HG02973 (cell line): ENCODE results near the gene CMIP.

ENCODE experiments used
- ATAC-seq: cut with Tn5 transposase; IDR thresholded peaks from one replicate; pipeline ENCODE4 v1.9.1; 2021; ENCODE audit warnings: moderate library complexity; ENCODE audit not compliant: unreplicated experiment

Gene CMIP

DNA sequence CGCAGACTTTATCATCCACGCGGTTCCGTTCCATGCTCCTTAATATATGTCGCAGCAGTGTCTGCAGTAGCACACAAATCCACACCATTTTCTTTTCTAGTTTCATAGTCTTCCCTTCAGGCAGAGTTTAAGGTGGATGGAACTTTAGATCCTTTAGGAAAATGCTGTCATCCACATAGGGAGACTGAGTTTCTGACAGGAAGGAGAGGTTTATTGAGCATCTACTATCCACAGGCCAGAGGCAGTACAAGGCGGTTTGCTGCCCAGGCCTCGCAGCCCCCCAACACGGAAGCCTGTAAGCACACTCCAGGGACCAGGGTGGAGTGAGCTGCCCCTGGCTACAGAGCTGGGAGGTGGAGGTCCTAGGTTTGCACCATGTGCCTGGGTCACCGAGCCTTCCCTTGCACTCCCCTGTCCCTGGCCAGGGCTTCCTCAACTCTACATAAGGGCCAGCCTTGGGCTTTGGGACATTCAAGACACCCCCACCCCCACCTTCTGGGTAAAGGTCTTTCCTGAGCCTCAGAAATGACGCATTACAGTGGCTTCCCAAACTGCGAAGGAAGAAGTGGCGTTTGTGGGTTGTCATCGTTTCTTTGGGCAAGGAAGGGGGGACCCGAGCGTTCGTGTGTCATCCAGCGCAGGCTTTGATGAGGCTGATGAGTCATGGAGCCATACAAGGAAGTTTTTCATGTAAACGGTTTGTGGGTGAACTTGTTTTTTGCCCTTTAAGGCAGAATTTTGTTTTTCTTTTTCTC, 188.0 kb downstream of the CMIP start:
- ATAC-seq = no peak

DNA sequence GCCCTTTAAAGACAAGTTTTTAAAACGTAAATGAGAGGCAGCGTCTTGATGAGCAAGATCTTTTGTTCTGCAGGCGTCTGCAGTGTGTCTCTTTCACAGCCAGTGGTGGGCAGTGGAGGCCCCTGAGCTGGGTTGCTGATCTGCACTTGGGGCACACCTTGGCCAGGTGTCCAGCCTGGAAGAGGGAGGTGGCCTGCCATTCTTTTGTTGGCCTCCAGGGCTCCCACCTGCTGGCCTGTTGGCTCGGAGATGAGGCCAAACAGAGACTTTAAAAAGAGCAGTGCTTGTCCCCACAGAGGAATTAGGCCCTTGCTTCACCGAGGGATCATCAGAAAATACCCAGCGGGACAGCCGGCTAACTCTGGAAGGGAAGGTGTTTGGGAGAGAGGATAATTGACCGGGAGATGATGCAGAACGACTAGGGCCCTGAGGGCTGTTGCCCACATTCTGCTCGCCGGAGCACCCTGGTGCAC, 188.6 kb downstream of the CMIP start:
- ATAC-seq = no peak

DNA sequence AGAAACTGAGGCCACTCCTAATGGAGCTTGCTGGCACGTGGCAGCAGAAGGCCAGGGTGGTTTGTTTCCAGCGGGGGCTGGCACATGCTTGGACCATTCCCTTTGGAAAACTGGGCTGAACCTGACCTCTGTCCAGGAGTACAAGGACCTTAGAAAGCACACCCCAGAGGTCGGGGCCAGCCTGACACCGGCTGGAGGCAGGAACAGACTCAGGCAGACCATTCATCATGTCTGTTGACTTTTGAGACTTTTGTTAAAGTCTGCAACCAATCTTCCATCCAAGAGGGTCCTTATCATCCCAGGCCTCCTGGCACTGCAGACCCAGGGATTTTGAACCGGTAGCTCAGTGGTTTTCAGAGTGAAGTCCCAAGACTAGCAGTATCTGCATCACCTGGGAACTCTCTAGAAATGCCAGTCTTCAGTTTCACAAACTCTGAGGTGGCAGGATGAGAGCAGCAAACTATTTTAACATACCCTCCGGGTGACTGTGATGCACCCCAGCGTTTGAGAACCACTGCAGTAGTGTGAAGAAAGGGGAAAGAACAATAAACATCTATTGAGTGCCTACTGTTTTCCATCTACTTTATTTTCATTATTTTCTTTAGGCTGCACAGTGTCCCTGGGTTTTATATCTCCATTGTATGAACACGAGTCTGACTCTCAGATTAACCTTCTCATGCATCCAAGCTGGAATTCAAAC, 189.2 kb downstream of the CMIP start:
- no peak for ATAC-seq

DNA sequence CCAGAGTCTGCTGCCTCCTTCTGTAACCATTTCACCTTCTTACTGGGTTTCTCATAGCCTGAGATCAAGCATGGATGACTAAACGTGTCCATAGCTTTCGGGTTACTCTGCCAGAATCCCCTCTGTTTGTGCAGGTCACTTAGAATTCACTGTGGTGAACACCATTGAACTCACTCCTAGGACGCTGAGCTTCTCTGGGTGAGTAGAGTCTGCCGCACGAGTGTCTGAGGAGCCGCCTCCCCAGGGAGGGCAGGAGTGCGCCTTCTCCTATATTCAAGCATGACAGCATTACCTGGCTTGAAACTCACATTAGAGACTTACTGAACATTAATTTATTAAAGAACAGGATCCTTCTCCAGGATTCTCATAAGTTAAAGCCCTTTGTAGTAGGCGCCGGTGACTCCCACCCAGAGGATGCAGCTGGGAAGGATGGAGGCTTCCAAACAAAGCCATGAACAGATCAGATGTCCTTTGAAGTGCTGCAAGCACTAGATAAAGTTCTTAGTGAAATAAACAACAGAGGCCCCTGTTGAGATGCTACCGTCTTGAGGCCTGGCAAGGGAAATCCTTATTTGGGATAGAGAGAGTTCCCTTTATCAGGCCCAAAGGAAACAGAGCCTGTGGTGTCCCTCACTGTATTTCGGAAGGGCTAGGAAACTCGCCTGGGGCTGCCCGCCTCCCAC, 189.9 kb downstream of the CMIP start:
- ATAC-seq = no peak

DNA sequence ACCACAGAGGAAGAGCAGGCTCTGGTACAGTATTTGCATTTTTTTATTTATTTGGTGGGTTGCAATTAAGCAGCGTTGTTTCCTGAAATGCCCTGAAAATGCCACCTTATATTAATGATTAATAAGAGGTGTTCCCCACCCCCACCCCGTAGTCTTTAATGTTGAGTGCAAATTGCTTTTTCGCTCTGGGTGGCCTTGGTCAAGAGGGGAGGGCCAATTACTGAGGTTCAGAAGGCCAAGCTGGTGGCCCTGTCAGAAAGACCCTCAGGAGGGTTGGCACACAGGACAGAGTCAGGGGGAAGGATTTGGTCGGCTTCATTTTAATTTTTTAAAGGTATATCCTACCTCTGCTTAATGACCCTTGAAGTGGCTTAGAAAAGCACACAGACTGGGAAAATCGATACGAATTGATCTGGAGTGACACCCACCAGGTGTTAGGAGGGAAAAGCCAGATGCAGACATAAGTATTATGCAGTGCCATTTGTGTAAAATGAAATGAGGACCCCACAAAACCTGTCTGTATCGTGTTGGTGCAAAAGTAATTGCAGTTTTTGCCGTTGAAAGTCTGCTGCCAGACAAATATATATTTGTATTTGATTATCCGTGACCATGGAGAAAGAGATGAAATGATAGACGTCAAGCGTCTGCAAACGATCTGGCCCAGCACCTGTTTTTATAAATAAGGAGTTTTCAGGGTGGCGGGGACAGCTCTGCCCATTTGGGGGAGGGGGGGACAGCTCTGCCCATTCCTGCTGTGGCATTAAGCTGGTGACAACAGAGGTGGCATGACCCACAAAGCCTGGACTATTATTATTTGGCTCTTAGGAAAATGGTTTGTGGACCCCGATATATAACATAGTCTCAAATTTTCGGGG, 190.7 kb downstream of the CMIP start:
- no peak for ATAC-seq

DNA sequence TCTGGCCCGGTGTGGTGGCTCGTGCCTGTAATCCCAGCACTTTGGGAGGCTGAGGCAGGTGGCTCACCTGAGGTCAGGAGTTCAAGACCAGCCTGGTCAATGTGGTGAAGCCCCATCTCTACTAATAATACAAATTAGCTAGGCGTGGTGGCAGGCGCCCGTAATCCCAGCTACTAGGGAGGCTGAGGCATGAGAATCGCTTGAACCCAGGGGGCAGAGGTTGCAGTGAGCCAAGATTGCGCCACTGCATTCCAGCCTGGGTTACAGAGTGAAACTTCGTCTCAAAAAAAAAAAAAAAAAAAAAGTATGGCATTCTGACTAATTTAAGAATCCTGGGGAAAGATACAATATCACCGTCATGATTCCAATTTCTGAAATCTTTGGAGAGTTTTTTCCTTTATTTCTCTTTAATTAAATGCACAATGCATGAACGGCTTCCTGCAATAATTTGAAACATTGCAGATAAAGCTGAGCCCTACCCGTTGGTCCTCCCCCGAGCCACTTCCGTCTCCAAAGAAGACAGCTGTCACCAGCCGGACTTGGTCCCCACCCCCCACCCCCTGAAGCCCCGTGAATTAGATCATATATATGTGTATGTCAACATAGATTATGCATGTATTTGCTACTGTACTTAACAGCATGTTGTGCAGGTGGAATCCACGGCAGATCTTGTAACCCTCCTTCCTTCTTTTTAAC, 191.8 kb downstream of the CMIP start:
- no peak for ATAC-seq

DNA sequence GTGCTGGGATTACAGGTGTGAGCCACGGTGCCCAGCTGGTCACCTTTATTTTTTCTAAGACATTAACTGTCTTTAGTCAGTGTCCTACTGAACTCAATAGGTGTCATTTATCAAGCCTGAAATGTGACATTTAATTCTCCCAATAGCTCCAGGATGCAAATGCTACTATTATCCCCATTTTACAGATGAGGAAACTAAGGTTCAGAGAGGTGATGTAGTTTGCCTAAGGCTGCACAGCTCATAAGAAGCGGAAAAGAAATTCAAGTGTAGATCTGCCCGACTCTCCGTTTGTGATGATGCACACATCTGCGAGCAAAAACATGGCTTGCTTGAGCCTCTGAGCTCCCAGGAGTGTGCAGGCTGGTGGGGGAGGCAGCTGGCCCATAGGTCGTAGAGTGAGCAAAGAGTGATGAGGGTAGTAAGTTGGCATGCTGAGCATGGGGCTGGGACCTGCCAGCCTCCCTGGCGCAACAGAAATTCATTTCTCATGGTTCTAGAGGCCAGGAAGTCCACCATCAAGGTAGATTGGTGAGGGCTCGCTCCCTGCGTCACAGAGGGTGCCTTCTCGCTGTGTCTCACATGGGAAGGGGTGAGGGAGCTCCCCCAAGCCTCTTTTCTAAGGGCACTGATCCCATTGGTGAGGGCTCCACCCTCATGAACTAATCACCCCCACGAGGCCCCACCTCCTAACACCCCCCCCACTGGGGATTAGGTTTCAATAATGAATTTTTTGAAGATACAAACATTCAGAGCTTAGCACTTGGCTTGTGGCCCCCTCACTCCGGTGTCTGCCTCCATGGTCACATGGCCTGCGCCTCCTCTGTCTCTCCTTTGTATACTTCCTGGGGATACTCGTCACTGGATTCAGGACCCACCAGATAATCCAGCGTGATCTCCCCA, 193.0 kb downstream of the CMIP start:
- no peak for ATAC-seq

DNA sequence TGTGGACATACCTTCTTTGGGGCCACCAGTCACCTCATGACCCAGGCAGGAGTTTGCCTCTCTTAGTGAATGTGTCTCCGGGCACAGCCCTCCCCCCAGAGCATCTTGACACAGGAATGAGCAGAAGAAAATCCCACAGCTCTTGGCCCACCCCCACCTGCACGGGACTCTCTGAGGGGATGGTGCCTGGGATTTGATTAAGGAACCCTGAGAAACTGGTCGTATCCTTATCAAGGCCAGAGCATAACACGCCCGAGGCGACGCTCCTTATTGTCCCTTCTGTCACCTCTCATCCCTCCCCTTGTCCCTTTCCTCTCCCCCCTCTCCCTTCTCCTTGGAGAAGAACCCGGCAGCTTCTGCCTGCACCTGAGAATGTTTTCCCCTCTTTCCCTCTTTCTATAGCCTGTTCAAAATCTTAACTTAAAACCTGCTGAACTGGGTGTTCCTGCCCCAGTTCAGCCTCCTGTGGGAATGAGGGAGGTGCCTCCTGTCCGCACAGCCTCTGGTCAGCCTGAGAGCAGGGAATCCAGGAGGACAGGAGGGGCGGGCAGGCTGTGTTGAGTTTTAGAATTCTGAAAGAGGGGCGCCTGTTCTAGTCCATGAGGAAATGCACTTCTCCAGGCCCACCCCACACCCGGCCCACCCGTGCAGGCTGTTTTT, 193.8 kb downstream of the CMIP start:
- ATAC-seq = no peak

DNA sequence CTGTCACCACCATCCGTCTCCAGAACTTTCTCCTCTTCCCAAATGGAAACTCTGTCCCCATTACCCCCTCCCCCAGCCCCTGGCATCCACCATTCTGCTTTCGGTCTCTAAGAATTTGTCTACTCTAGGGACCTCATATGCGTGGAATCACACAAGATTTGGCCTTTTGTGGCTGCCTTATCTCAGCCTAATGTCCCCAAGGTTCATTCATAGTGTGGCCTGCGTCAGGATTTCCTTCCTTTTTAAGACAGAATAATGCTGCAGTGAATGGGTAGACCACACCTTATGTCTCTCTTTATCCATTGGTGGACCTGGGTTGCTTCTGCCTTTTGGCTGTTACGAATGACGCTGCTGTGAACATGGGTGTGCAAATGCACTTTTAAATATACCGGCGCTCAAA, 194.7 kb downstream of the CMIP start:
- no peak for ATAC-seq

DNA sequence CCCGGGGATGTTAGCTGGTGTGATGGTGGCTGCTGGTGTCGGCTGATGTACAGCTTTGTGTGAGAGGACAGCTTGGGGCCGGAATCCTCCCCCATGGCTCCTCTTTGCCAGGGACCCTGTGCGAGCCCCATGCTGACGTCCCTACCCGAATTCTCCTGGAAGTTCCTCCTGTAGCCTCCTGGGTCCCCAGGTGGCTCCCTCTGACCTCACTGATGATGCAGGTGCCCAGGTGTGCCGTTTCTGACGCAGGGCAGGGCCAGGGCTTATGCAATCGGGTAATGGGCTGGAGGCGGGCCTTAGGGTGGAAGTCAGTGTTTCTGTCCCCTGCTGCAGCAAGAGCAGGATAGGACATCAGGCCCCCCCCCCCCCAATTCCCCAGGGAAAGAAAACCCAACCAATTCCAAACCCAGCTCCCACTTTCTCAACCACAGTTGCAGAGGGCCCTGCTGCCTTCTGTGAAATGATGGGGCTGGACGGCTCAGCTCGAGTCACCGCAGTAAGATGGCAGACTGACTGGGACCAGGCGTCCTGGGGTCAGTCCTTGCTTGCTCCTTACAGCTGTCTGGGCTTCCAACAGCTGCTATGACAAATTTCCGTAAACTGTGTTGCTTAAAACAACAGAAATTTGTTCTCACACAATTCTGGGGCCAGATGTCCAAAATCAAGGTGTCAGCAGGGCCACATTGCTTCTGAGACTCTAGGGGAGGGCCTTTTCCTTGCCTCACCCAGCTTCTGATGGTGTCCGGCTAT, 195.5 kb downstream of the CMIP start:
- no peak for ATAC-seq

DNA sequence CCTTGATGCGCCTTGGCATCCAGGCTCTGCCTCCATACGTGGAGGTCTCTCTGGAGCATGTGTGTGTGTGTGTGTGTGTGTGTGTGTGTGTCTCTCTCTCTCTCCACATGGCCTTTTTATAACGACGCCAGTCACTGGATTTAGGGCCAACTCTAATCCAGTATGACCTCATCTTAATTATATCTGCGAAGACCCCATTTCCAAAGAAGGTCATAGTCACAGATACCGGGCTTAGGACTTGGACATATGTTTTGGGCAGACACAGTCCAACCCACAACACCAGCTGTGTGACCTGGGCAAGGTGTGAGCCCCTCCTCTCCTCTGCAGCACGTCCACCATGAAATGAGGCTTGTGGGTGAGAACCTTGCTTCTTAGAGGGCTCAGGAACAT, 196.1 kb downstream of the CMIP start:
- ATAC-seq = no peak

DNA sequence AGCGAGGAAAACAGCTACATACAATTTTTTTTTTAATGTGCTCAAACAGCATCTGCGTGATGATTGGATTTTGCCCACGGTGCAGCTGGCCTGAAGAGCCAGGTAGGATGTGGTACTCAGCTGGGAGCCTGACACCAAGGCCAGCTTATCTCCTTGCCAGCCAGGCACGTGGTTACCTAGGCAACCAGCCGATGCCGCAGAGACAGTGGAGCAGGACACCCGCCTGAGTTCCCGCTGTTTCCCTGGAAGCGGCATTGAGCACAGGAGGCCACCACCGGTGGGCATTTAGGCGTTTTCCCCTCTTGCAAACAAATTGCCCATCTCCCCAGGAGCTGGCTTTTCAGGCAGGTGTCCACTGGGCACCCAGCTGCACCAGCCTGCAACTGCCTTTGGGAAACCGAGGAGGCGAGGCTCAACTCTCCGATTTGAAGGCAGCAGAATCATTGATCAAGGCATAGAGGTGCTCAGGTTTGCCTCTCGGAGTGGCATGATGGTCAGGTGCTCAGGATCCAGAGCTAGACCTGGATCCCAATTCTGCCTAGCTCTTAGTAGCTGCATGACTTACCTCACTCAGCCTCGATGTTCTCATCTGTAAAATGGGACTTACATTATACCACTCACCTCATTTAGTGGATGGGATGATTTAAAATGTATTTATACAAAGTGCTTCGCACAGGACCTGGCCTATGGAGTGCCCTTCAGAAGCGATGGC, 196.9 kb downstream of the CMIP start:
- no peak for ATAC-seq

DNA sequence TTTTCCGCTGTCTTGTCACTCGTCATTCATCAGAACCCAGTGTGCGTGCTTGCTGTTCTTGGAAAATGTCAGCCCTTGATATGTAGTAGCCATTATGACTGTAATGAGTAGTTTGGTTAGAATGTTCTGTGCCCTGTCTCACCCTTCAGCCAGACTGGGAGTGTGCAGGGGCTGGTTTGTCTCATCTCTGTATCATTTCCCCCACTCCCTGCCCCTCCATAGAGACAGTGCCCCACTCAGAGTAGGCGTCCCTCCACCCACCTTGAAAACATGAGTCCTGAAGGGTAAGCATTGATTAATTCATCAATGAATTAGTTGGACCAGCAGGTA, 197.5 kb downstream of the CMIP start:
- ATAC-seq = no peak

DNA sequence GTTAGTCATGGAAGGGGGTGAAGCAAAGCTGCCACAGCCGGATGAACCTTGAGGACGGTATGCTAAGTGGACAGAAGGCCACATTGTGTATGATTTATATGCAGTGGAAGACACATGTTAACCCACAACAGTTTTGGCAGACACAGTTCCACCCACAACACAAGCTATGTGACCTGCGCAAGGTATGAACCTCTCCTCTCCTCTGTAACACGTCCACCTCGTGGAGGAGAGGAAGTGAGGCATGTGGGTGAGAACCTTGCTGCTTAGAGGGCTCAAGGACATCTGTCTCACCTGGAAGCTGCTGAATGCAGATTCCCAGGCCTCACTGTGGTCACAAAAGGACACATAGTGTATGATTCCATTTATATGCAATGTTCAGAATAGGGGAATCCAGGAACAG, 198.3 kb downstream of the CMIP start:
- no peak for ATAC-seq

DNA sequence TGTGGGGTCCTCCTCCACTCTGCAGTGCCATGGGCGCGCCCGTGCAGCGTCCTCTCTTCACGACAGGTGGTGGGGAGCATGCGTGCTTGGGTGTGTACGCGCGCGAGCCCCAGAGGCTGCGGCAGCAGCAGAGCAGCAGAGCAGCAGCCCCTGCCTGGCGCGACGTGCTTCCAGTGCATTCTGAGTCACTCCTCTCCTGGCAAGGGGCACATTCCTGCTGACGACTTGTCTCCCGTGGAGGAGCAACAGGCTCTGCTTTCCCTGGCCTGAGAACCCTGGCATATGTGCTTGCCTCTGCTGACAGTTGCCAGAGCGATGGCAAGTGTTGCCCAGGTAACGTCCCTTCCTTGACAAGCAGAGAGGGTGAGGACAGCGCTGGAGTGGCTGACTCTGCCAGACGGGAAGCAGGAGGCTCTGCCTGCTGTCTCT, 200.7 kb downstream of the CMIP start:
- no peak for ATAC-seq

DNA sequence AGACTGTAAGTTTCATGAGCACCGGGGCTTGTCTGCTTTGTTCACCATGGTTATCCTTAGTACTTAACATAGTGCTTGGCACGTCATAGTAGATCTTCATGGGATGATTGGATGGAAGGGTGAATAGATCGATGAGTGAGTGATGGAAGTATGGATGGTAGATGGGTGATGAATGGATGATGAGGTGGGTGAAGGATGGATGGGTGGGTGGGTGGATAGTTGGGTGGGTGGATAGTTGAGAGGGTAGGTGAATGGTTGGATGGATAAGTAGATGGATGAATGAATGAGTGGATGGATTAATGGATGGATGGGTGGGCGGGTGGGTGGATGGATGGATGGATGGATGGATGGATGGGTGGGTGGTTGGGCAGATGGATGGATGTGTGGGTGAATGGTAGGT, 201.3 kb downstream of the CMIP start:
- ATAC-seq = no peak

DNA sequence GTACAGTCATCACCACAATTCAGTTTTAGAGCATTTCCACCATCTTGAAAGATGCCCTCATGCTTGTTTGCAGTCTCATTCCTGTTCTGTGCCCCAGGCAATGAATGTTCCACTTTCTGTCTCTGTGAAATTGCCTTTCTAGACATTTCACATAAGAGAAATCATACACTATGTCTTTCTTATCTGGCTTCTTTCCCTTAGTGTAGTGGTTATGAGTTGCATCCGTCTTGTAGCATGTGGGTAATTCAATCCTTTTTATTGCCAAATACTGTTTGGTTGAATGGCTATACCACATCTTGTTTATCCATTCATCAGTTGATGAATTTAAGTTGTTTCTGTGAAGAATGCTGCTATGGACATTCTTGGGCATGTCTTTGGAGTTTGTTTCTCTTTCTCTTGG, 202.0 kb downstream of the CMIP start:
- no peak for ATAC-seq

DNA sequence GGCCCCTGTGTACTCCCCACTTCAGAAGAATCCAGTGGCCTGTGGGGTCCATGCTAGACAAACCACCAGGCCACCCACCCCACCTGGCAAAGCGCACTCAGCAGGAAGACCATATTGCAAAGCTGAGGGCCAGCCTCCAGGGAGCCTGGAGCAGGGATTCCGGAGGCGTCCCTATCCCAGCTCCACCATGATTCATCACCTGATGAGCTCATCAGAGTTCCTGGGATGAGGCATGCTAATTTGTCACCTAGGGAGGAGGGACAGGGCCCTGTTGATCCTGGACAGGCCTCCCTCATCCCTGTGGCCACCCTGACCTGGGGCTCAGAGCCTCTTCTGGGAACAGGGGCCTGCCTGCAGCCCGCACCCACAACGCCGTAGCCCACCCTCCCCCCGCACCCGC, 202.9 kb downstream of the CMIP start:
- ATAC-seq = no peak
